Skeletal muscle cell (primary cell): ENCODE measurements around the gene CYGB.
"Not testable (repeated sequence)": the region's sequence is repeated elsewhere in the genome, so short reads cannot be mapped to it uniquely, and the experiment has no call there.

Experiments used
- DNase-seq: peaks from one replicate; pipeline ENCODE4 v3.0.0-alpha.2; 2010; ENCODE audit warnings: low read depth
- H3K4me3 ChIP-seq: 2 replicates; pipeline ENCODE4 v1.5.1; 2011; ENCODE audit warnings: low read depth, mild to moderate bottlenecking, control low read depth, low read length, moderate library complexity

The CYGB gene

GRCh38 chr17:76541739-76542454 is 4.4 kb upstream of the CYGB start:
- no peak for DNase-seq

GRCh38 chr17:76540381-76541300 is 3.1 kb upstream of the CYGB start:
- DNase-seq: peak; percentile 84
- H3K4me3 ChIP-seq: peak overlapping the region; percentile 32

More at GRCh38 chr17:76541739-76542454, 4.4 kb upstream of the CYGB start:
- no peak overlapping the region for H3K4me3 ChIP-seq

- no peak for DNase-seq
- H3K4me3 ChIP-seq: peak within 1 kb of the TSS; percentile 32
Measured at GRCh38 chr17:76539631-76540271, 2.2 kb upstream of the CYGB start, which contains the start of gene PRCD. TSS of gene PRCD (plus strand) at chr17:76540044. CDS start at chr17:76540142, 98 bp downstream.

- DNase-seq: no peak
- H3K4me3 ChIP-seq: no peak overlapping the region
Measured at GRCh38 chr17:76538941-76539570, 1.5 kb upstream of the CYGB start.

- peak overlapping the region; percentile 55 for H3K4me3 ChIP-seq
Measured at GRCh38 chr17:76538281-76538931, 897 bp upstream of the CYGB start.

GRCh38 chr17:76537288-76537577 is 276 bp downstream of the CYGB start:
- DNase-seq: no peak
- H3K4me3 ChIP-seq: peak overlapping the region; percentile 55

More at GRCh38 chr17:76538281-76538931, 897 bp upstream of the CYGB start:
- DNase-seq: no peak

- no peak for DNase-seq
- H3K4me3 ChIP-seq: peak overlapping the region; percentile 55
Measured at GRCh38 chr17:76536511-76537287, 810 bp downstream of the CYGB start.

- peak overlapping the region; percentile 55 for H3K4me3 ChIP-seq
- DNase-seq: no peak
Measured at GRCh38 chr17:76535788-76536510, 1.6 kb downstream of the CYGB start.

- H3K4me3 ChIP-seq: no peak overlapping the region
- DNase-seq: no peak
Measured at GRCh38 chr17:76534831-76535732, 2.4 kb downstream of the CYGB start.

GRCh38 chr17:76533640-76534359 is 3.7 kb downstream of the CYGB start:
- not testable (repeated sequence) for H3K4me3 ChIP-seq, DNase-seq

GRCh38 chr17:76532072-76532651 is 5.3 kb downstream of the CYGB start:
- no peak for DNase-seq
- no peak overlapping the region for H3K4me3 ChIP-seq

- no peak overlapping the region for H3K4me3 ChIP-seq
- DNase-seq: no peak
Measured at GRCh38 chr17:76531486-76532038, 5.9 kb downstream of the CYGB start.

GRCh38 chr17:76530811-76531485 is 6.6 kb downstream of the CYGB start:
- no peak for DNase-seq
- H3K4me3 ChIP-seq: no peak overlapping the region

GRCh38 chr17:76530095-76530723 is 7.3 kb downstream of the CYGB start:
- H3K4me3 ChIP-seq: no peak overlapping the region
- DNase-seq: peak; percentile 75
